ENCODE data around the gene SI. TPM values are rescaled to one million over a fixed set of nuclear protein-coding genes. Genes with fewer than 3 reads are reported as not detected.

Gene SI
- total and polyA plus RNA-seq, 2 of the 4 experiments (the other 2 are of a cell fraction), result not detected

- ATAC-seq (ENCODE audit: low read depth) (no peak), DNase-seq (no peak)
- Histone ChIP-seq H4K91ac (ENCODE audit: insufficient read depth, low read depth, low read length) (no peak overlapping the region), H4K5ac (ENCODE audit: low read depth, low read length) (no peak overlapping the region), H3K36me3 (ENCODE audit: control insufficient read depth, insufficient read depth, low read length) (no peaks in the 10 kb centered on the region), H3K56ac (ENCODE audit: extremely low read depth, insufficient read depth, low read length) (no peak overlapping the region), H3K9me3 (ENCODE audit: control insufficient read depth, insufficient read depth, low read length) (peaks cover 3% of the 10 kb centered on the region), H3K14ac (replicated peaks; ENCODE audit: low read depth, low read length) (no peak overlapping the region), H3K4ac (ENCODE audit: low read depth, low read length) (no peak overlapping the region), H2BK120ac (ENCODE audit: low read depth, low read length) (no peak overlapping the region), H3K18ac (ENCODE audit: low read depth, low read length) (no peak overlapping the region), H2BK15ac (ENCODE audit: low read depth, low read length) (no peak overlapping the region), H2AK5ac (ENCODE audit: low read depth, low read length) (no peak overlapping the region), H2BK20ac (ENCODE audit: low read depth, low read length) (no peak overlapping the region), H3K27me3 (ENCODE audit: control insufficient read depth, insufficient read depth, low read length) (no peaks in the 10 kb centered on the region), H3K4me3 (ENCODE audit: insufficient read depth, low read depth, low read length) (no peak overlapping the region), H3K27ac (ENCODE audit: insufficient read depth, low read length) (no peak overlapping the region), H3K9me1 (ENCODE audit: insufficient read depth, low read length) (no peaks in the 10 kb centered on the region), H2AFZ (replicated peaks; ENCODE audit: low read length, poor library complexity) (no peak overlapping the region), H3K4me2 (ENCODE audit: low read depth, low read length) (no peak overlapping the region), H3K4me1 (ENCODE audit: control insufficient read depth, insufficient read depth, low read length) (no peaks in the 10 kb centered on the region), H3K23ac (ENCODE audit: low read depth, low read length) (no peak overlapping the region), H3K79me1 (ENCODE audit: low read depth in 1 of 2, low read length in 2 of 2) (no peaks in the 10 kb centered on the region), H4K20me1 (ENCODE audit: insufficient read depth, low read length) (no peaks in the 10 kb centered on the region), H3K9ac (ENCODE audit: low read depth, low read length) (no peak overlapping the region), H2AK9ac (replicated peaks; ENCODE audit: low read depth, low read length, poor library complexity) (no peak overlapping the region), H2BK5ac (ENCODE audit: low read depth, low read length, poor library complexity, severe bottlenecking) (no peak overlapping the region), H4K8ac (ENCODE audit: low read depth in 2 of 2, low read length in 2 of 2) (no peak overlapping the region)
- in situ Hi-C loops (cut with MboI; ENCODE audit: low sequenced_read_pairs) (no loop called here), dilution Hi-C loops (cut with HindIII; ENCODE audit: low sequenced_read_pairs, unreplicated experiment) (no loop called here), intact Hi-C loops (cut with micrococcal nuclease) (no loop called here)
- ChIA-PET POLR2A (ENCODE audit: unreplicated experiment) (no interaction called here), CTCF (no interaction called here)
- no peak for TF ChIP-seq NFE2L2 (IDR thresholded peaks at IDR 0.05; ENCODE audit: low read depth, low read length)
- TF ChIP-seq RAD21 (IDR thresholded peaks at IDR 0.05; ENCODE audit: low read length), result no peak
- TF ChIP-seq BHLHE40 (IDR thresholded peaks at IDR 0.05; ENCODE audit: low read depth, low read length), result no peak
- no peak for TF ChIP-seq MAFK (IDR thresholded peaks at IDR 0.05; ENCODE audit: low read depth, low read length)
- no peak for TF ChIP-seq FOS (IDR thresholded peaks at IDR 0.05; ENCODE audit: low read depth, low read length)
- no peak for TF ChIP-seq CEBPB (IDR thresholded peaks at IDR 0.05; ENCODE audit: low read depth, low read length)
- no peak for TF ChIP-seq RCOR1 (IDR thresholded peaks at IDR 0.05; ENCODE audit: insufficient replicate concordance, low read length)
- no peak for TF ChIP-seq RFX5 (IDR thresholded peaks at IDR 0.05; ENCODE audit: low read depth, low read length)
- TF ChIP-seq CTCF (conservative IDR thresholded peaks at IDR 0.05; ENCODE audit: low read depth, low read length), result no peak
- no peak for TF ChIP-seq USF2 (IDR thresholded peaks at IDR 0.05; ENCODE audit: low read depth, low read length)
- TF ChIP-seq CHD1 (IDR thresholded peaks at IDR 0.05; ENCODE audit: low read depth, low read length), result no peak
- TF ChIP-seq MAZ (IDR thresholded peaks at IDR 0.05; ENCODE audit: borderline replicate concordance, low read depth, low read length), result no peak
- TF ChIP-seq MXI1 (IDR thresholded peaks at IDR 0.05; ENCODE audit: borderline replicate concordance, low read depth, low read length), result no peak
- TF ChIP-seq ELK1 (IDR thresholded peaks at IDR 0.05; ENCODE audit: borderline replicate concordance, low read depth, low read length), result no peak
- no peak for TF ChIP-seq POLR2A (IDR thresholded peaks at IDR 0.05; ENCODE audit: low read depth, low read length)
- no TSS peak for BruUV-seq (replicated peaks)
- no CpG with 5 or more reads among the region's 1 CpG for WGBS, 2 experiments (ENCODE audit: extremely low coverage in 2 of 2, insufficient read length in 1 of 2)
Measured at GRCh38 chr3:164984947-164985346, 93.3 kb downstream of the SI start.

Measured in IMR-90 (cell line).